Brain microvascular endothelial cell (primary cell): ENCODE results near the gene VAC14.
A peak's percentile ranks its signal among the peaks of the same experiment; 100 is the strongest.

Source experiments
- DNase-seq: peaks from one replicate; pipeline ENCODE4 v3.0.0-alpha.2; 2020
- H3K27ac ChIP-seq: fragments of 250-450 bp; sonication (Bioruptor Pico); 2 replicates; pipeline ENCODE4 v1.5.1; 2020; ENCODE audit warnings: mild to moderate bottlenecking, moderate library complexity
- H3K27me3 ChIP-seq: fragments of 250-450 bp; sonication (Bioruptor Pico); replicated peaks from 2 replicates; pipeline ENCODE4 v1.5.1; 2020; ENCODE audit warnings: mild to moderate bottlenecking
- H3K36me3 ChIP-seq: fragments of 250-450 bp; sonication (Bioruptor Pico); replicated peaks from 2 replicates; pipeline ENCODE4 v1.5.1; 2020; ENCODE audit warnings: mild to moderate bottlenecking
- H3K4me3 ChIP-seq: 2 replicates; pipeline ENCODE4 v1.5.1; 2011; ENCODE audit warnings: low read depth, mild to moderate bottlenecking, control low read depth, low read length, moderate library complexity
- CTCF ChIP-seq: IDR thresholded peaks from 2 replicates; pipeline ENCODE4 v1.5.1; 2011; ENCODE audit warnings: low read depth, mild to moderate bottlenecking, moderate library complexity, low read length, control low read depth, inconsistent platforms; ENCODE audit errors: missing control alignments
- in situ Hi-C: cut with HindIII; loops from 2 replicates; pipeline ENCODE4 v1.10.0; 2017; ENCODE audit warnings: low sequenced_read_pairs, low pct_ligation_motif_present

The VAC14 gene

GRCh38 chr16:70738083-70738977 lies 62.6 kb downstream of the VAC14 start:
- in situ Hi-C loops: no loop called here
- Histone ChIP-seq H3K27me3 (no peaks in the 10 kb centered on the region), H3K27ac (peak overlapping the region; percentile 12), H3K4me3 (no peak overlapping the region), H3K36me3 (peaks cover 16% of the 10 kb centered on the region)
- peak; percentile 88 for TF ChIP-seq CTCF
- DNase-seq: peak; percentile 48

GRCh38 chr16:70737377-70738082 lies 63.4 kb downstream of the VAC14 start:
- peak; percentile 3 for TF ChIP-seq CTCF
- H3K27me3 ChIP-seq: no peaks in the 10 kb centered on the region
- in situ Hi-C loops: no loop called here
- H3K4me3 ChIP-seq: no peak overlapping the region
- H3K27ac ChIP-seq: peak overlapping the region; percentile 12
- peak; percentile 80 for DNase-seq
- H3K36me3 ChIP-seq: peaks cover 8% of the 10 kb centered on the region

GRCh38 chr16:70736465-70737376 lies 64.2 kb downstream of the VAC14 start:
- H3K27ac ChIP-seq: no peak overlapping the region
- peaks cover 7% of the 10 kb centered on the region for H3K36me3 ChIP-seq
- H3K4me3 ChIP-seq: no peak overlapping the region
- no peak for DNase-seq
- H3K27me3 ChIP-seq: no peaks in the 10 kb centered on the region
- TF ChIP-seq CTCF: no peak
- in situ Hi-C loops: no loop called here

- no peak for TF ChIP-seq CTCF
- Histone ChIP-seq H3K27me3 (no peaks in the 10 kb centered on the region), H3K4me3 (no peak overlapping the region), H3K27ac (peak overlapping the region; percentile 45), H3K36me3 (peaks cover 7% of the 10 kb centered on the region)
- in situ Hi-C loops: no loop called here
- peak; percentile 63 for DNase-seq
These were observed 65.6 kb downstream of the VAC14 start for GRCh38 chr16:70735141-70735979.

GRCh38 chr16:70734522-70735095 lies 66.3 kb downstream of the VAC14 start:
- Histone ChIP-seq H3K27ac (no peak overlapping the region), H3K27me3 (no peaks in the 10 kb centered on the region), H3K36me3 (peaks cover 7% of the 10 kb centered on the region), H3K4me3 (no peak overlapping the region)
- DNase-seq: no peak
- in situ Hi-C loops: no loop called here
- TF ChIP-seq CTCF: no peak
